GM20431 (cell line): Measurements from ENCODE around the gene TEX35.

Experiments
- in situ Hi-C: fragments of 300-500 bp; cut with MseI, MboI; formaldehyde crosslinking; loops from one replicate; pipeline ENCODE4 v1.15.0; 2020; ENCODE audit warnings: low sequenced_read_pairs; ENCODE audit not compliant: unreplicated experiment

TEX35 gene

GRCh38 chr1:178564086-178564782 lies 51.3 kb downstream of the TEX35 start:
- in situ Hi-C loops, result no loop called here

DNA sequence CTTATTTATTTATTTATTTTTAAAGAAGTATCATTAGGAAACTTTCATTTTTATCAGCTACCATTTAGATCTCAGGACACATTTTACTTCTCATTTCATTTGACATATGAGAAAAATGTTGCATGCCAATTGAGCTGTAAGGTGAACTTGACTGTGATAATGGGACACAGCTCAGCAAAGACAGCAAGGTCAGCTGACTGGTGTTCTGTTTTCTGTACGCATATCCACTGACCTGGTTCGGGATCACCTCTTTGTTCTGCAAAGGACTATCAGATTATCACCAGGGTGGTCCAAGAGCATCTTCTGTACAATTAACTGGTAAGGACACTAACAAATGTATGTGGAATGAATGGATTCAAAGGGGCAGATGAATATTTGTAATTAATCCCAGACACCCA lies 51.9 kb downstream of the TEX35 start:
- in situ Hi-C loops, result no loop called here

DNA sequence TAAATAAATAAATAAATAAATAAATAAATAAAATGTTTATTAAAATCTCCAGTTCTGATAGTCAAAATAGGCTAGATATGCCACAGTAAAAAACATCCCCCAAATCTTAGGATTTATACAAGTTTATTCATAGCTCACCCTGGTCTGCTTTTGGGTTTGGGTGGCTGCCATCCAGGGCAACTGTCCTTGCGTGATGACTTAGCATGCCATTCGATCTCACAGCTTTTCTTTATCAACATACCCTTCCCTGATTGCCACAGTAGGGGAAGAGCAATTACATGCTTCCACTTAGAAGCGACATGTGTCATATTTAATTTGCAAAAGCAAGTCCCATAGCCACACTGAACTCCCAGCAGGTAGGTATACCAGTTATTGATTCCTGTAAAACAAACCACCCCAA lies 52.7 kb downstream of the TEX35 start:
- in situ Hi-C loops, result no loop called here

DNA sequence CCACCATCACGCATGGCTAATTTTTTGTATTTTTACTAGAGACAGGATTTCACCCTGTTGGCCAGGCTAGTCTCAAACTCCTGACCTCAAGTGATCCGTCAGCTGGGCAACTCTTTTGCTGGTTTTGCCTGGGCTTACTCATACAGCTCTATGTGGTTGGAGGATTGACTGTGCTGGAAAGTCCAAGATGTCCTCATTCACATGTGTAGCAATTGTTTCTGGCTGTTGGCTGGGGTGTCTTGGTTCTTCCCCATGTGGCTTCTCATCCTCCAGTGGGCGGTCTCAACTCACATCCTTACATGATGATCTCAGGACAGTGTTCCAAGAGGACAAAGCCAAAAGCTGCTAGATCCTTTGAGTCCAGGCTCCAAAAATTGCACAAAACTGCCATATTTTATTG lies 53.3 kb downstream of the TEX35 start:
- in situ Hi-C loops, result no loop called here

- in situ Hi-C loops, result no loop called here
Observed at GRCh38 chr1:178571807-178572206, 58.9 kb downstream of the TEX35 start.
